ENCODE measurements around the gene CTR9. TPM values are rescaled to one million over a fixed set of nuclear protein-coding genes. Genes with fewer than 3 reads are reported as not detected.

Gene CTR9
- total and polyA plus RNA-seq, 2 of the 8 experiments (the other 6 are each of a cell fraction or from before 2014, with no cell fraction given): 6.1 to 37.7 TPM

- TF ChIP-seq ATF2 (IDR thresholded peaks at IDR 0.05; ENCODE audit: low read length) (no peak), POLR2A (IDR thresholded peaks at IDR 0.05; ENCODE audit: control extremely low read depth in 1 of 2, low read depth in 2 of 2, low read length in 2 of 2) (no peak), ATF3 (IDR thresholded peaks at IDR 0.05; ENCODE audit: insufficient read depth, low read depth, low read length) (no peak), TEAD4 (IDR thresholded peaks at IDR 0.05; ENCODE audit: low read depth, low read length) (no peak), EGR1 (IDR thresholded peaks at IDR 0.05; ENCODE audit: borderline replicate concordance, low read depth, low read length) (no peak), JUN (IDR thresholded peaks at IDR 0.05; ENCODE audit: low read depth, low read length) (no peak)
Observed at GRCh38 chr11:10806206-10806605, 55.2 kb downstream of the CTR9 start (continued).

Measured in H1 (cell line).